ENCODE results near the gene HSPA8. TPM values are rescaled to one million over a fixed set of nuclear protein-coding genes. Genes with fewer than 3 reads are reported as not detected.

Gene HSPA8
- total RNA-seq, 2 donors from 2014 or later, result 565 to 901 TPM

DNA sequence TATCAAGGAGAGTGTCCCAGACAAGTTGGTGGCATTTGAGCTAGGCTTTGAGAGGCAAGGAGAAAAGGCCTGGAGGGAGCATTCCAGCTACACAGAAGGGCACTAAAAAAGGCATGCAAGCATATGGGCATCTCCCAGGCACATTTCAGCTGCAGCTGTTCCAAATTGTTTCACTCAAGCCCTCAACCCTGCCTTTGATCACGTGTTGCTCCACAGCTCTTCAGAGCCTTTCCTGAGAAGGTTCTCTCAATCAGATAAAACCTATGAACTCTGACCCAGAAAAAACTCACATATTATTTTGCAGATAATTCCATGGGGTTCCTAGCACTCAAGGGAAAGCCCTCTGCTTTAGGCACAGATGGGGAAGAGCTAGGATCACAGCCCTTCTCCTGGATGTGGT, 24.4 kb upstream of the HSPA8 start:
- intact Hi-C loops (cut with DNase I), result no loop called here
- DNase-seq, result no peak
- TF ChIP-seq, protein P1, sequence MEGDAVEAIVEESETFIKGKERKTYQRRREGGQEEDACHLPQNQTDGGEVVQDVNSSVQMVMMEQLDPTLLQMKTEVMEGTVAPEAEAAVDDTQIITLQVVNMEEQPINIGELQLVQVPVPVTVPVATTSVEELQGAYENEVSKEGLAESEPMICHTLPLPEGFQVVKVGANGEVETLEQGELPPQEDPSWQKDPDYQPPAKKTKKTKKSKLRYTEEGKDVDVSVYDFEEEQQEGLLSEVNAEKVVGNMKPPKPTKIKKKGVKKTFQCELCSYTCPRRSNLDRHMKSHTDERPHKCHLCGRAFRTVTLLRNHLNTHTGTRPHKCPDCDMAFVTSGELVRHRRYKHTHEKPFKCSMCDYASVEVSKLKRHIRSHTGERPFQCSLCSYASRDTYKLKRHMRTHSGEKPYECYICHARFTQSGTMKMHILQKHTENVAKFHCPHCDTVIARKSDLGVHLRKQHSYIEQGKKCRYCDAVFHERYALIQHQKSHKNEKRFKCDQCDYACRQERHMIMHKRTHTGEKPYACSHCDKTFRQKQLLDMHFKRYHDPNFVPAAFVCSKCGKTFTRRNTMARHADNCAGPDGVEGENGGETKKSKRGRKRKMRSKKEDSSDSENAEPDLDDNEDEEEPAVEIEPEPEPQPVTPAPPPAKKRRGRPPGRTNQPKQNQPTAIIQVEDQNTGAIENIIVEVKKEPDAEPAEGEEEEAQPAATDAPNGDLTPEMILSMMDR (IDR thresholded peaks at IDR 0.05), result no peak

DNA sequence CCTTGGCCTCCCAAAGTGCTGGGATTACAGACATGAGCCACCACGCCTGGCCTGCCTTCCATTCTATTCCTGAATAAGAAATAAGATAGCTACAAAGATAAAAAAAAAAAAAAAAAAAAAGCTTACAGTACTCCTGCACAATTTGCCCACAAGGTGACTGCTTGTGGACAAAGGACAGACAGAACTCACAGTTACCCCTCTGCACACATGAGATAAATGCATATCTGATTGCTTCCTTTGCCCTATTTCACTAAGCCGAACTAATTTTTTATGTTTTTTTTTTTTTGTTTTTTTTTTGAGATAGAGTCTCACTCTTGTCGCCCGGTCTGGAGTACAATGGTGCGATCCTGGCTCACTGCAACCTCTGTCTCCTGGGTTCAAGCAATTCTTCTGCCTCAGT, 23.6 kb upstream of the HSPA8 start:
- DNase-seq, result no peak
- intact Hi-C loops (cut with DNase I), result no loop called here

More for the DNA sequence above, 24.4 kb upstream of the HSPA8 start:
- Histone ChIP-seq H3K36me3 (no peaks in the 10 kb centered on the region), H3K4me1 (no peaks in the 10 kb centered on the region), H3K9ac (ENCODE audit: low read depth in 2 of 2, low read length in 2 of 2) (no peak overlapping the region), H3K27me3 (no peaks in the 10 kb centered on the region), H3K27ac (no peak overlapping the region), H3K9me3 (no peaks in the 10 kb centered on the region), H3K4me3 (no peak overlapping the region)

DNA sequence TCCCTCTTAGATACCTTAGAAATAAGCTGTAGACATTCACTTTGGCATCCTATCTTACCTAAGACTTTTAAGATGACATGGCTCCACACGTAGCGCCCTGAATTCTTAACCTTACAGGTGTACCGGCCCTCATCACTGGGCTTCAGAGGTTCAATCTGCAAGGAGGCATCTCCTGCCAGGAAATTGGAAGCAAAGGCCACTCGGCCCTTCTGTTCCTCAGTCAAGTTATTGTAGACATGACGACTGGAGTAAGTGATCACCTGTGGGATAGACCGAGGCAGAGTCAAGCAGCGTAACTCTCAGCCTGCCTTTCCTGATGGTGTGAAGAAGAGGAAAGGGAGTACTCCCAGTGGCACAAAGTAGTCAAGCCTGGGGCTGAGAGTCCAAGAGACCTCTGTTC, 22.5 kb upstream of the HSPA8 start:
- no peak for DNase-seq
- intact Hi-C loops (cut with DNase I), result no loop called here
- Histone ChIP-seq H3K4me3 (no peak overlapping the region), H3K4me1 (no peaks in the 10 kb centered on the region), H3K9me3 (no peaks in the 10 kb centered on the region), H3K27me3 (no peaks in the 10 kb centered on the region), H3K27ac (no peak overlapping the region), H3K9ac (ENCODE audit: low read depth in 2 of 2, low read length in 2 of 2) (no peak overlapping the region), H3K36me3 (no peaks in the 10 kb centered on the region)
- TF ChIP-seq, protein P1 (IDR thresholded peaks at IDR 0.05), result no peak

More for the DNA sequence above, 23.6 kb upstream of the HSPA8 start:
- Histone ChIP-seq H3K27ac (no peak overlapping the region), H3K9ac (ENCODE audit: low read depth in 2 of 2, low read length in 2 of 2) (no peak overlapping the region), H3K27me3 (no peaks in the 10 kb centered on the region), H3K36me3 (no peaks in the 10 kb centered on the region), H3K4me1 (no peaks in the 10 kb centered on the region), H3K9me3 (no peaks in the 10 kb centered on the region), H3K4me3 (no peak overlapping the region)
- TF ChIP-seq, protein P1 (IDR thresholded peaks at IDR 0.05), result no peak

DNA sequence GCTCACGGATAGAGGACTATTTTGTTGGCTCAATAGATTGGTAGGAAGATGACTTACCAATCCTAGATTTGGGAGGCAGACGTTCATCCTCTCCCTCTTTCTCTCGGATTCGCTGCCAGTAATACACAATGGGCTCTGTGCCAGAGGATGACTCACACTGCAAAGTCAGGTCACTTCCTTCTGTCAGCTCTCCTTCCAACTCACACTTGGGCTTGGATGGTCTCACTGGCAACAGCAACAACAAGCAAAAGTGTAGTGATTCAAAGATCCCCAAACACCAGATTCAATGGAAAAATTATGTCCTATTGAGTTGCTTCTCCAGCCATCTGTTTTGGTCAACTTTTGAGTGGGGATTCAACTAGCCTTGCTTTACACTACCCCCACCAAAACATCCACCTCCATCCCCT, 21.7 kb upstream of the HSPA8 start:
- Histone ChIP-seq H3K4me3 (no peak overlapping the region), H3K9ac (ENCODE audit: low read depth in 2 of 2, low read length in 2 of 2) (no peak overlapping the region), H3K27ac (no peak overlapping the region)

DNA sequence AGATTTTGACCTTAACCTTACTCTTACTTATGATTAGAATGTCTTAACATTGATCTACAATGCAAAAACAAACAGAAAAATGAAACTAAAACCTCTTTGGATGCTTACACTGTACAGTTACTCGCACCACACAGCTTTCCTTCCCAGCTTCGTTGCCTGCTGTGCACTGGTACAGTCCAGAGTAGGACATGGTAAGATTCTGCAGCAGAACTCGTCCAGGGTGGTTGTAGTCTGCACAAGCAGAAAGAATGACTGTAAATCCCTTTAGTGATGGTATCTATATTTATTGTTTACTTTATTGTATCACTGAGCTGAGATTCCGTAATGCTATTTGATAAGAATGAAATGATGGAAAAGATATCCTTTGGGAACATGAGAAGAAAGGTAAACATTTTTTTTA, 21.0 kb upstream of the HSPA8 start:
- H3K9ac ChIP-seq (ENCODE audit: low read depth in 2 of 2, low read length in 2 of 2), result no peak overlapping the region
- no peak overlapping the region for H3K4me3 ChIP-seq
- intact Hi-C loops (cut with DNase I), result no loop called here
- TF ChIP-seq, protein P1 (IDR thresholded peaks at IDR 0.05), result no peak
- H3K36me3 ChIP-seq, result no peaks in the 10 kb centered on the region
- H3K4me1 ChIP-seq, result no peaks in the 10 kb centered on the region
- no peaks in the 10 kb centered on the region for H3K27me3 ChIP-seq
- DNase-seq, result no peak
- H3K27ac ChIP-seq, result no peak overlapping the region
- H3K9me3 ChIP-seq, result no peaks in the 10 kb centered on the region

More for the DNA sequence above, 21.7 kb upstream of the HSPA8 start:
- TF ChIP-seq, protein P1 (IDR thresholded peaks at IDR 0.05), result no peak
- intact Hi-C loops (cut with DNase I), result no loop called here
- peak; percentile 93 for DNase-seq
- H3K36me3 ChIP-seq, result no peaks in the 10 kb centered on the region
- H3K27me3 ChIP-seq, result no peaks in the 10 kb centered on the region
- no peaks in the 10 kb centered on the region for H3K9me3 ChIP-seq
- H3K4me1 ChIP-seq, result no peaks in the 10 kb centered on the region

DNA sequence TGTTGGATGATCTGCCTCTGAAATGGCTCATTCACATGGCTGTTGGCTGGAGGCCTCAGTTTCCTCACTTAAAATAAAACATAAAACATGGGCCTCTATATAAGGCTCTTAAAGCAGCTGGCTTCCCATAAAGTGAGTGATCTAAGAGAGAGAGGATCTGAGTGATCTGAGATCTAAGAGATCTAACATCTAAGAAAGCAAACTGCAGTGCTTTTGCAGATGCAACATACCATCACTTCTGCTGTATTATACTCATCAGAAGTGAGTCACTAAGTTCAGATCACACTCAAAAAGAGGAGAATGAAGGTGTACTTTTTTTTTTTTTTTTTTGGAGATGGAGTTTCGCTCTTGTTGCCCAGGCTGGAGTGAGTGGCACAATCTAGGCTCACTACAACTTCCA, 18.1 kb upstream of the HSPA8 start:
- Histone ChIP-seq H3K9ac (ENCODE audit: low read depth in 2 of 2, low read length in 2 of 2) (no peak overlapping the region), H3K27ac (no peak overlapping the region), H3K4me1 (no peaks in the 10 kb centered on the region), H3K36me3 (no peaks in the 10 kb centered on the region), H3K27me3 (no peaks in the 10 kb centered on the region), H3K9me3 (no peaks in the 10 kb centered on the region), H3K4me3 (no peak overlapping the region)
- no peak for DNase-seq
- TF ChIP-seq, protein P1 (IDR thresholded peaks at IDR 0.05), result no peak
- intact Hi-C loops (cut with DNase I), result no loop called here

All from colonic mucosa (tissue), 4 donors.